CD4-positive, alpha-beta T cell (primary cell): Measurements from ENCODE around the gene PXT1. TPM values are rescaled to one million over a fixed set of nuclear protein-coding genes. Genes with fewer than 3 reads are reported as not detected.

ENCODE experiments used
- ATAC-seq: fragments of 200-7000 bp; cut with Tn5 transposase; one replicate; pipeline ENCODE4 v1.10.0; 2022; ENCODE audit warnings: mild to moderate bottlenecking; ENCODE audit not compliant: poor library complexity
- CTCF ChIA-PET: fragments of 350-600 bp; sonication (Branson Sonifier 250); formaldehyde crosslinking; loops from one replicate; lab custom pipeline; 2021; ENCODE audit warnings: antibody characterized with exemption, inconsistent platforms; lab: Charles Lee
- POLR2A ChIA-PET: fragments of 350-600 bp; sonication (Branson Sonifier 250); formaldehyde crosslinking; loops from one replicate; lab custom pipeline; 2021; ENCODE audit warnings: antibody characterized with exemption, inconsistent platforms; lab: Charles Lee
- DNase-seq, 14 experiments: peaks; one replicate each; pipeline ENCODE4 v3.0.0-alpha.2; 2013 to 2020; ENCODE audit warnings: mixed read lengths in 2 of 14
- H3K27ac ChIP-seq, 2 donors: one replicate each; pipeline versions ENCODE4 v1.5.1 to v1.7.0; 2013; ENCODE audit warnings: low read length in 2 of 2, low read depth in 1 of 2, mild to moderate bottlenecking in 1 of 2
- H3K27me3 ChIP-seq, 2 experiments: 1 replicate in 1 of 2; 2 replicates in 1 of 2; pipeline versions ENCODE4 v1.6.1 to v1.7.0; 2013; ENCODE audit warnings: low read length in 2 of 2, control low read depth in 1 of 2, mild to moderate bottlenecking in 1 of 2, moderate library complexity in 1 of 2; ENCODE audit not compliant: insufficient read depth in 2 of 2, control insufficient read depth in 1 of 2
- H3K36me3 ChIP-seq: one replicate; pipeline ENCODE4 v1.6.1; 2013; ENCODE audit warnings: low read length, control low read depth; ENCODE audit not compliant: insufficient read depth
- H3K4me1 ChIP-seq: one replicate; pipeline ENCODE4 v1.6.1; 2013; ENCODE audit warnings: low read length, control low read depth; ENCODE audit not compliant: insufficient read depth
- H3K4me3 ChIP-seq: one replicate; pipeline ENCODE4 v1.5.1; 2013; ENCODE audit warnings: mild to moderate bottlenecking, low read length, moderate library complexity
- H3K9me3 ChIP-seq, 2 experiments: 1 replicate in 1 of 2; 2 replicates in 1 of 2; pipeline versions ENCODE4 v1.6.1 to v1.7.0; 2013; ENCODE audit warnings: low read length in 2 of 2, mild to moderate bottlenecking in 2 of 2, control low read depth in 1 of 2, moderate library complexity in 1 of 2; ENCODE audit not compliant: control insufficient read depth in 1 of 2, insufficient read depth in 1 of 2
- H3K27ac Mint-ChIP-seq: one replicate; pipeline ENCODE4 v1.8.0; 2020; ENCODE audit warnings: mixed read lengths
- H3K27me3 Mint-ChIP-seq: one replicate; pipeline ENCODE4 v1.8.0; 2021; ENCODE audit warnings: mixed read lengths
- H3K36me3 Mint-ChIP-seq: one replicate; pipeline ENCODE4 v1.8.0; 2021; ENCODE audit warnings: low read depth, mixed read lengths
- H3K4me1 Mint-ChIP-seq: one replicate; pipeline ENCODE4 v1.8.0; 2021; ENCODE audit warnings: low read depth, mixed read lengths
- H3K4me3 Mint-ChIP-seq: one replicate; pipeline ENCODE4 v1.8.0; 2020; ENCODE audit warnings: mild to moderate bottlenecking, mixed read lengths
- H3K9me3 Mint-ChIP-seq: one replicate; pipeline ENCODE4 v1.8.0; 2020; ENCODE audit warnings: mixed read lengths
- CTCF ChIP-seq: fragments of 200-600 bp; IDR thresholded peaks from one replicate; pipeline ENCODE4 v1.8.0; 2022; ENCODE audit warnings: antibody characterized with exemption, mild to moderate bottlenecking
- intact Hi-C, 2 experiments: fragments of 100-400 bp; cut with DNase I in 1 of 2; cut with micrococcal nuclease in 1 of 2; formaldehyde crosslinking; loops; one replicate each; pipeline versions ENCODE4 v1.15.1 to v1.9.0; 2023 to 2025; cut with DNase I, micrococcal nuclease
- total RNA-seq, 174 experiments: library from RNA in 2 of 174; stranded (reverse) in 2 of 174; gene quantifications; one replicate each; pipeline ENCODE4 v1.2.3 and lab custom pipeline; 2021 to 2026

Gene PXT1
- total RNA-seq, 2 experiments from 2014 or later: 0.55 to 0.59 TPM

GRCh38 chr6:36441307-36441894 is 1.3 kb downstream of the PXT1 start:
- H3K4me1 ChIP-seq: peaks cover 26% of the 10 kb centered on the region
- ATAC-seq: peak; percentile 73
- Mint-ChIP-seq H3K36me3 (peaks cover 22% of the 10 kb centered on the region), H3K9me3 (no peaks in the 10 kb centered on the region), H3K4me3 (peak overlapping the region; percentile 99), H3K27ac (peak overlapping the region; percentile 97), H3K27me3 (no peaks in the 10 kb centered on the region), H3K4me1 (peaks cover 49% of the 10 kb centered on the region)
- DNase-seq: peak; percentile 57 to 93 (median 72)
- CTCF ChIA-PET: interaction anchor here (1.1 to 1.5 kb wide), 3 partner anchors 12 to 103 kb away, joined by 3 to 10 read pairs (median 4); no protein-coding TSS in a partner anchor
- intact Hi-C loops: loop anchor here (1.0 to 10.0 kb wide), 6 partner anchors 18 to 414 kb away; partner anchors contain the start of genes SRSF3 (in 2 of the 2) and MAPK14 (in 1 of the 2)
- peak overlapping the region; percentile 26 to 92 for H3K27ac ChIP-seq
- POLR2A ChIA-PET: interaction anchor here (0.6 to 1.6 kb wide), 4 partner anchors 18 to 155 kb away, joined by 4 to 6 read pairs (median 4); no protein-coding TSS in a partner anchor
- H3K9me3 ChIP-seq: no peaks in the 10 kb centered on the region
- TF ChIP-seq CTCF: no peak
- no peaks in the 10 kb centered on the region for H3K36me3 ChIP-seq
- H3K27me3 ChIP-seq: no peaks in the 10 kb centered on the region
- H3K4me3 ChIP-seq: no peak overlapping the region

GRCh38 chr6:36436466-36436865 is 6.2 kb downstream of the PXT1 start:
- Mint-ChIP-seq H3K4me3 (no peak overlapping the region), H3K27me3 (no peaks in the 10 kb centered on the region), H3K4me1 (peaks cover 6% of the 10 kb centered on the region), H3K36me3 (no peaks in the 10 kb centered on the region), H3K9me3 (no peaks in the 10 kb centered on the region), H3K27ac (no peak overlapping the region)
- ChIA-PET POLR2A (no interaction called here), CTCF (no interaction called here)
- H3K27me3 ChIP-seq: no peaks in the 10 kb centered on the region
- no peak overlapping the region for H3K4me3 ChIP-seq
- TF ChIP-seq CTCF: no peak
- no peaks in the 10 kb centered on the region for H3K36me3 ChIP-seq
- DNase-seq: no peak
- H3K27ac ChIP-seq: no peak overlapping the region
- ATAC-seq: no peak
- no peaks in the 10 kb centered on the region for H3K9me3 ChIP-seq
- H3K4me1 ChIP-seq: peaks cover 3% of the 10 kb centered on the region
- intact Hi-C loops: no loop called here

GRCh38 chr6:36432151-36432671 is 10.4 kb downstream of the PXT1 start:
- TF ChIP-seq CTCF: no peak
- H3K27me3 ChIP-seq: no peaks in the 10 kb centered on the region
- H3K9me3 ChIP-seq: no peaks in the 10 kb centered on the region
- Mint-ChIP-seq H3K9me3 (no peaks in the 10 kb centered on the region), H3K27me3 (no peaks in the 10 kb centered on the region), H3K36me3 (no peaks in the 10 kb centered on the region), H3K4me3 (no peak overlapping the region), H3K4me1 (no peaks in the 10 kb centered on the region), H3K27ac (no peak overlapping the region)
- H3K4me3 ChIP-seq: no peak overlapping the region
- H3K36me3 ChIP-seq: no peaks in the 10 kb centered on the region
- H3K27ac ChIP-seq: no peak overlapping the region
- ChIA-PET POLR2A (interaction anchor here (1.4 kb wide), 1 partner anchor 11 kb away, joined by 3 read pairs; the partner anchor contains the start of genes KCTD20 and PXT1), CTCF (no interaction called here)
- intact Hi-C loops: no loop called here
- H3K4me1 ChIP-seq: no peaks in the 10 kb centered on the region
- DNase-seq (no peak), ATAC-seq (no peak)
